HG02759 (cell line): ENCODE measurements around the gene GADD45A.

Source experiments
- ATAC-seq: cut with Tn5 transposase; IDR thresholded peaks from one replicate; pipeline ENCODE4 v1.9.1; 2021; ENCODE audit warnings: mild to moderate bottlenecking, moderate library complexity; ENCODE audit not compliant: unreplicated experiment

Gene GADD45A

GRCh38 chr1:67666636-67667035 lies 18.4 kb upstream of the GADD45A start:
- no peak for ATAC-seq

- ATAC-seq: no peak
These were observed 16.3 kb upstream of the GADD45A start for GRCh38 chr1:67668660-67669059.

GRCh38 chr1:67672260-67672803 lies 12.7 kb upstream of the GADD45A start:
- no peak for ATAC-seq

GRCh38 chr1:67673468-67674201 lies 11.4 kb upstream of the GADD45A start:
- ATAC-seq: no peak

DNA sequence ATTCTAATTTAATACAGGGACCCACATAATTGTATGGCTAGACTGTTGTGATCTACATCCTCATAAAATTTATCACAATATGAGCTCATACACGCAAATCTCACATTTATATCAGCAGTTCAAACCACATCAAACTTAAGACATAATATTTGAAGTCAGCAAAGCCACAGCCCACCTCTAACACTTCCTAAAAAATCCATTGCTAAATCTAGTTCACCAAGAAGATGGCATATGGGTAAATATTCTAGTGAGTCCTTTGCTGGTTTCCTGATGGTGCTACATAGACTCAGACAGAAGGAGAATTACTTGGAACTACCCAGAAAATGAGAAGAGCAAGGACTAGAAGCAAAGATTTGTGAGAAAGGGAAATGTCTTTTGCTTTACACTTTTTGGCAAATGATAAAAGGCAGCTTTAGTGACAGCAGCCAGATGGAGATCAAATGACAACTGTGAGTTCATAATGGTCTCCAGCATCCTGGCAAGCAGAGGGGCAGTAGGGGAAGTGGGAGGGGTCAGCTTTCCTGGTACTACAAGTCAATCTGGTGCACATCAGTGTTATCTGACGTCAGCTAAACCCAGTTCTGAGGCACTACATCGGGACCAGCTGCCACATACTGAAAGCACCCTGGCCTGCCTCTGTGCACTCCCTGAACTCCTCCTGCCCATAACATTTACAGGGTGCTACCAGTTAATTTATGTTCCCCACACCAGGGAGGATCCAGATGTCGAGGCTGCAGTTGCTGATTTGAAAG lies 10.6 kb upstream of the GADD45A start:
- no peak for ATAC-seq

GRCh38 chr1:67675800-67676199 lies 9.2 kb upstream of the GADD45A start:
- ATAC-seq: peak; percentile 57

DNA sequence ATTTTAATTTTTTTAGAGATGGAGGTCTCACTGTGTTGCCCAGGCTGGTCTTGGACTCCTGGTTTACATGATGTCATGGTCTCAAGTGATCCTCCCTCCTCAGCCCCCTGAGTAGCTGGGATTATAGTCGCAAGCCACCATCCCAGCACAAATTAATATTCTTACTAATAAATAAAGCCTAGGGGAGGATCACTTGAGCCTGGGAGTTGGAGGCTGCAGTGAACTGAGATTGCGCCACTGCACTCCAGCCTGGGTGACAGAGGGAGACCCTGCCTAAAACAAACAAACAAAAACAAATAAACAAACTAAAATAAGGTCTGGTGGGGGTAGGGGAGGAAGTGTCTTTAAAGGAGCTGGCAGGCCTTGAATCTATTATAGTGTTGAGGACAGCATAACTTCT lies 8.7 kb upstream of the GADD45A start:
- ATAC-seq: no peak

DNA sequence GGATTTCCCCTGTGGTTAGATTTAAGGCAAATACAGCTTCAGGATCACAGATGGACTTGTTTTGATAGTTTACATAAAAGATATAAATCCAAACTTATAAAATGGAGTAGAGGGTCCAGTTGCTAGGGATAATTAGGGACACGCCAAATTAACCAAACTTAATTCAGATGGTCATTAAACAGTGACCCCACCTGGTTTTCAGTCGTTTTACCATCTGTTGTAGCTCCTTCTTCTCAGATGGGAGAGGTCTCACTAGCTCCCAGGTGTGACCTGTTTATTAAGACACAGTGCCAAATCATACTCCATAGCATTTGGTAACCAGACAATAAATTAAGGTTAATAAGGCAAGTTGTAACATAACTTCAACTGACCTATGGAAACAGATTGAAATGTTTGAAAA lies 8.1 kb upstream of the GADD45A start:
- ATAC-seq: no peak

DNA sequence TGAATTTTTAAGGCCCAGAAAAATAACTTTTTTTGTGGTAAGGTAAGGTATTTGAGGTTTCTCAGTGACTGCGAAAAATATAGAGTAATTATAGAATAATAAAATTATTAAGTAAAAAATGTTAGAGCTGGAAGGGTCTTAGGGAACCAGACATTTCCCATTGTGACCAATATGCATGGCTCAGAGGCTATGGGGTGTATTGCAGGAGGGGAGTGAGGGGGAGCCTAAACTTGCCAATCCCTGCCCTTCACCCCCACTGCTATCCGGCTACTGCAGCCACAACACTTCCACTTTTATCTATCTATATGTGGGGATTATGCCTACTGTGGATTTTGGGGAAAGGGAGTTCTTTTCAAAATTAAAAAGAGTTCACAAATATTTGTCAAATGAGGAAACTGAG lies 7.6 kb upstream of the GADD45A start:
- no peak for ATAC-seq

GRCh38 chr1:67677930-67678329 lies 7.1 kb upstream of the GADD45A start:
- ATAC-seq: no peak

DNA sequence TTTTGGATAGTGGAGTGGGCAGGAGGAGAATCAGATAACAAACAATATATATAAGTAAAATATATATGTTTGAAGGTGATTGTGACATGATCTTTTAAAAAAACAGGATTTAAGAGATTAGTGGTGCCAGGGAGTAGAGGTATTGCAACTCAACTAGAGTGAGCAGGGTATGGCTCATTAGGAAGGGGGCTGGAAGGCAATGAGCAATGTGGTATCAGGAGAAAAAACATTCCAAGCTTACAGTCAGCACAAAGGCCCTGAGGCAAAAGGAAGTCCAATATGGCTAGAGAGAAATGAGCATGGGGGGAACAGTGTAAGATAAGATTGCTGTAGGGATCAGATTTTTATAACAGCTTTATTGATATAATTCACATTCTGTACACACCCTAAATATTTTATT lies 5.3 kb upstream of the GADD45A start:
- no peak for ATAC-seq

- ATAC-seq: no peak
These were observed 4.5 kb upstream of the GADD45A start for GRCh38 chr1:67680486-67680885.

DNA sequence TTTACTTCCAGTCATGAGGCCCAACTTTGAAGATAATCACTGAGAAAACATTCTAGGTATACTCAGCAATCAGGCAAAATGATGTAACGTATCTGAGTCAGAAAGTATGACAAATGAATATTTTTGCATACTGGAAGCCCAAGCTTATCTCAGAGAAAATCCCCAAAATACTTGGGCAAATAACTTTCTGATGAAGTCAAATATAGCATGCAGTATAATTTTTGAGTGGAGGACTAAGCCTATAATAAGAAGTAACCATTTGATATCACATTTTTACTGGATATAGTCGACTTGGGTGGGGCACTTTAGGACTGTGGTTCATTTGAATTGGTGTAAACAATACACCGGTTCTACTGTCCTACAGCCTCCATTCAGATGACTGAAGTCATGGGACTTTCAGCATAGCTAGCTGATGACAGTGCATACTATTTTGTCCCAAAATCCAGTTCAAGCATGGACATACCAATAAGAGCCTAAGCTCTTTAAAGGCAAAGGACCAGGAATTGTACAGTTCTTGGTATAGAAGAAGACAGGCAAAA lies 2.3 kb upstream of the GADD45A start:
- no peak for ATAC-seq

DNA sequence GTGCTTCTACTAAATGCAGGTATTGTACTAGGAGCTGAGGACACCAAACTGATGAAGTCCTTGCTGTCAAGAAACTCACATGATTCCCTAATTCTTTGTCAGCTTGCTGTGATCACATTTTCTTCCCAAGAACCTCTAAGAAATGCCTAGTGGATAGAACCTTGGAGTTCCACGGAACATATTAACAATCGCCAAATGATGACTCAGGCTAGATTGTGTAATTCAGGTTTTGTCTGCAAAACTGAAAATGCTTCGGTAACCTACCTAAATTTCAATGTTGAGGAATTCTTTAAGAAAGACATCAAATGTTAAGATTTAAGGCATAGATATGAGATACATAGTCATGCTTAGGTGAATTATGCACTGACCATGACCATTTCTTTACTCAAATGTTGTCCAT lies 1.7 kb upstream of the GADD45A start:
- no peak for ATAC-seq

- no peak for ATAC-seq
These were observed 1.1 kb upstream of the GADD45A start for GRCh38 chr1:67683766-67684525.

DNA sequence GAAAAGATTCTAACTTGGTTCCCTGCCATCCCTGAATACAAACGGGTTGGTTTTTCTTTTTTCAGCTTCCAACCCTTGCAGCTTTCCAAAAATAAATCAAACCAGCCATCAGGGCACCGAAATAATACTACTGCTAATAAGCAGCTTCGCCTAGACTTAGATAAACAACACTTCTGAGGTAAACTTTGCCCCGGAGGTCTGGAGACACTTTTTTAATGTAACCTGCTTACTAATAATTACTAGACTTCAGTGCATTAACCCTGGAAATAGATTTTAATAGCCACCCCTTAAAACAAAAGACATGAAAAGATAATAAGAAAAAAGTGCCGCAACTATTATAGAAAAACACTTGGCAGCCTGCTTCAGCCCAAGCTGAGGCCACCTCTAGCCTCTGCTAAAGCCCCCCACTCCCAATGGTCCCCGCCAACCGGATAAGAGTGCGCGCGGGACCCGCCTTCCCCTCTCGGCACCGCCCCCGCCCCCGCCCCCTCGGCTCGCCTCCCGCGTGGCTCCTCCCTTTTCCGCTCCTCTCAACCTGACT lies 405 bp upstream of the GADD45A start:
- ATAC-seq: no peak

- peak; percentile 23 for ATAC-seq
These were observed 711 bp downstream of the GADD45A start for GRCh38 chr1:67685558-67686266.

- ATAC-seq: peak; percentile 24
These were observed 1.5 kb downstream of the GADD45A start for GRCh38 chr1:67686267-67687197.

DNA sequence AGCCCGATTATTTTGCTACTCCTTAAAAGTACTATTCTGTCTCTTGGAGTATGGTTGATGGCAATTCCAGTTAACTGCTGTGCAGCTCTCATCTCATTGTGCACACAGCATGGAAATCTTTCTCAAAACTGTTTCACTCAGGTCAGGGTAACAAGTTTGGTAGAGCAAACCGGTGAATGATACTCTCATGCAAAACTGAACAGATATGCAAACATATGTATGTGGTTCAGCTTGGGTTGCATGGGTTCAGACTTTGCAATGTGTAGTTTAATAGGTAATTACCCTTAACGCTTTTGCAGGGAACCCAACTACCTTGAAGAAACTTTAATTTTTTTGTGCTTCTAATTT lies 2.2 kb downstream of the GADD45A start:
- no peak for ATAC-seq
